CD14-positive monocyte (primary cell): ENCODE results near the gene THSD7A. TPM values are rescaled to one million over a fixed set of nuclear protein-coding genes. Genes with fewer than 3 reads are reported as not detected.

ENCODE experiments used
- DNase-seq, 3 donors: peaks; one replicate each; pipeline ENCODE4 v3.0.0-alpha.2; 2011 to 2022
- H2AFZ ChIP-seq: 2 replicates; pipeline ENCODE4 v1.6.0; 2012; ENCODE audit warnings: mild to moderate bottlenecking, low read depth, low read length, inconsistent platforms; ENCODE audit not compliant: insufficient read depth, poor library complexity, severe bottlenecking
- H3K27ac ChIP-seq, 2 donors: 1 replicate in 1 of 2; 2 replicates in 1 of 2; pipeline ENCODE4 v1.5.1; 2012 to 2013; ENCODE audit warnings: low read length in 2 of 2, control low read depth in 1 of 2, inconsistent platforms in 1 of 2, low read depth in 1 of 2, mild to moderate bottlenecking in 1 of 2
- H3K27me3 ChIP-seq, 2 donors: one replicate each; pipeline versions ENCODE4 v1.6.0 to v1.6.1; 2011 to 2013; ENCODE audit warnings: low read length in 2 of 2; ENCODE audit not compliant: control insufficient read depth in 2 of 2, insufficient read depth in 2 of 2
- H3K36me3 ChIP-seq, 2 donors: replicated peaks in 1 of 2; 1 replicate in 1 of 2; 2 replicates in 1 of 2; pipeline versions ENCODE4 v1.5.1 to v1.6.1; 2012 to 2013; ENCODE audit warnings: low read length in 2 of 2, control low read depth in 1 of 2, inconsistent platforms in 1 of 2, mild to moderate bottlenecking in 1 of 2; ENCODE audit not compliant: insufficient read depth in 2 of 2, control insufficient read depth in 1 of 2
- H3K4me1 ChIP-seq, 2 donors: 1 replicate in 1 of 2; 2 replicates in 1 of 2; pipeline versions ENCODE4 v1.5.1 to v1.6.1; 2012 to 2013; ENCODE audit warnings: low read length in 2 of 2, control low read depth in 1 of 2, inconsistent platforms in 1 of 2, mild to moderate bottlenecking in 1 of 2, moderate library complexity in 1 of 2; ENCODE audit not compliant: insufficient read depth in 2 of 2, control insufficient read depth in 1 of 2
- H3K4me2 ChIP-seq: replicated peaks from 2 replicates; pipeline ENCODE3; 2012; ENCODE audit warnings: low read length, moderate library complexity, mild to moderate bottlenecking; ENCODE audit not compliant: poor library complexity, severe bottlenecking; ENCODE audit errors: extremely low read depth
- H3K4me3 ChIP-seq, 3 experiments: fragments of 200-600 bp in 1 of 3; sonication (generic) in 1 of 3; replicated peaks in 1 of 3; 1 replicate in 2 of 3; 2 replicates in 1 of 3; pipeline ENCODE4 v1.5.1; 2011 to 2013; ENCODE audit warnings: low read length in 3 of 3, mild to moderate bottlenecking in 3 of 3, control low read depth in 2 of 3, low read depth in 2 of 3, inconsistent platforms in 1 of 3, moderate library complexity in 1 of 3
- H3K79me2 ChIP-seq: 2 replicates; pipeline ENCODE4 v1.6.0; 2012; ENCODE audit warnings: mild to moderate bottlenecking, control low read depth, inconsistent platforms, low read length, moderate library complexity; ENCODE audit not compliant: insufficient read depth
- H3K9ac ChIP-seq: 2 replicates; pipeline ENCODE4 v1.6.0; 2017; ENCODE audit warnings: low read length, mild to moderate bottlenecking; ENCODE audit not compliant: insufficient read depth, poor library complexity, severe bottlenecking
- H3K9me3 ChIP-seq, 2 donors: replicated peaks in 1 of 2; 1 replicate in 1 of 2; 2 replicates in 1 of 2; pipeline versions ENCODE4 v1.5.1 to v1.6.1; 2012 to 2013; ENCODE audit warnings: low read length in 2 of 2, control low read depth in 1 of 2; ENCODE audit not compliant: control insufficient read depth in 1 of 2, insufficient read depth in 1 of 2
- H4K20me1 ChIP-seq: 2 replicates; pipeline ENCODE4 v1.6.0; 2012; ENCODE audit warnings: mild to moderate bottlenecking, low read length, control low read depth, moderate library complexity; ENCODE audit not compliant: insufficient read depth
- H3K27ac Mint-ChIP-seq, 7 donors: one replicate each; pipeline ENCODE4 v1.8.0; 2020; ENCODE audit warnings: mild to moderate bottlenecking in 7 of 7, mixed read lengths in 7 of 7, moderate library complexity in 6 of 7, inconsistent platforms in 2 of 7
- H3K27me3 Mint-ChIP-seq, 3 donors: one replicate each; pipeline ENCODE4 v1.8.0; 2021 to 2022; ENCODE audit warnings: low read depth in 3 of 3, mild to moderate bottlenecking in 3 of 3, mixed read lengths in 3 of 3, moderate library complexity in 3 of 3, inconsistent platforms in 1 of 3
- H3K36me3 Mint-ChIP-seq, 2 donors: one replicate each; pipeline ENCODE4 v1.8.0; 2020; ENCODE audit warnings: mixed read lengths in 2 of 2, inconsistent platforms in 1 of 2, mild to moderate bottlenecking in 1 of 2
- H3K4me1 Mint-ChIP-seq: one replicate; pipeline ENCODE4 v1.8.0; 2020; ENCODE audit warnings: mild to moderate bottlenecking, mixed read lengths
- H3K4me3 Mint-ChIP-seq, 2 donors: one replicate each; pipeline ENCODE4 v1.8.0; 2020; ENCODE audit warnings: mild to moderate bottlenecking in 2 of 2, mixed read lengths in 2 of 2, moderate library complexity in 1 of 2
- H3K9me3 Mint-ChIP-seq, 7 donors: one replicate each; pipeline ENCODE4 v1.8.0; 2020 to 2022; ENCODE audit warnings: mixed read lengths in 7 of 7, mild to moderate bottlenecking in 6 of 7, moderate library complexity in 6 of 7, inconsistent platforms in 2 of 7
- WGBS: methylation state at CpG from one replicate; pipeline ENCODE4 v1.1.5; 2013; ENCODE audit warnings: missing lambda C conversion rate; ENCODE audit not compliant: insufficient coverage; 5-methylcytosine and 5-hydroxymethylcytosine counted together
- intact Hi-C, 2 donors: fragments of 100-400 bp; cut with micrococcal nuclease; formaldehyde crosslinking; loops; one replicate each; pipeline versions ENCODE4 v1.15.0 to v1.15.1; 2023
- polyA plus RNA-seq, 3 donors: library from polyadenylated mRNA; depleted of rRNA in 1 of 3; unstranded in 2 of 3; stranded (reverse) in 1 of 3; fragments of 300-500 nt in 2 of 3; fragments of >200 nt in 1 of 3; fragmentation: Illumina TruSeq in 2 of 3; gene quantifications; 1 replicate in 2 of 3; 2 replicates in 1 of 3; pipeline ENCODE4 v1.2.3, GENCODE V29; 2012 to 2021
- TF ChIP-seq, protein P1 (sequence below): fragments of 200-600 bp; IDR thresholded peaks from one replicate; pipeline ENCODE4 v1.8.0; 2022; ENCODE audit warnings: antibody characterized with exemption, mild to moderate bottlenecking

Gene THSD7A
- polyA plus RNA-seq, 3 donors = under 0.01 TPM; not detected in 2

DNA sequence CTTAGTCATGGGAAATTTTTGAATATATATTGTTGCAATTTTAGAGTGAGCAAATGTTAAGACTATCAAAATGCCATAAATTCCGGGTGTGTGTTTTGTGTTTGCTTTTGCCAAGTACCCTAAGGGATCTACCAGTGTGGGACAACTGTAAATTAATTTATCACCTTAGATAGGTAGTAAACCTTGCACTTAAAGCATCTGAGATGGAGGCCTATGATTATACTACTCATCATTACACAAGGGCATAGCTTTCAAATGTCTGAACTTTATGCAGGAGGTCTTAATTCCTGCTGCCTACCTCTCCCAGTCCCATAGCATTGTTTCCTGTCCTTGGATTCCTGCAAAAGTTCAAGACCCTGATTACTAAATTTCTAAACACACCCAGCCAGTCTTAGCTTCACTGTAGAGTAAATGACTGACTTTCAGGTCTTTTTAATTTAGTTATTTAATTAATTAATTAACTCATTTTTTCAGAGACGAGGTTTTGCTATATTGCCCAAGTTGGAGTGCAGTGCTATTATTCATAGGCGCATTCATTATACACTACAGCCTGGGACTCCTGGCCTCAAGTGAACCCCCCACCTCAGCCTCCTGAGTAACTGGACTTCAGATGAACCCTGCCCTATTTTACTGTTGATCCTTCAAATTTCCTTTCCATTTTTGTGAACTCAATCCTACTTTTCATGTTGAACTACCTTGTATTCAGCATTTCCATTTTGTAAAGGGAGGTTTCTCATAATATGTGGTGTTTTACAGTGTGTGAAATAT is 47.0 kb downstream of the THSD7A start:
- Histone ChIP-seq H3K9me3 (no peaks in the 10 kb centered on the region), H3K27me3 (no peaks in the 10 kb centered on the region), H3K27ac (no peak overlapping the region), H3K4me3 (no peak overlapping the region), H3K4me2 (no peak overlapping the region), H2AFZ (no peak overlapping the region), H3K79me2 (no peaks in the 10 kb centered on the region), H4K20me1 (no peaks in the 10 kb centered on the region), H3K9ac (no peak overlapping the region), H3K36me3 (no peaks in the 10 kb centered on the region), H3K4me1 (no peaks in the 10 kb centered on the region)
- H3K27ac Mint-ChIP-seq = no peak overlapping the region
- no peak overlapping the region for H3K4me3 Mint-ChIP-seq
- H3K4me1 Mint-ChIP-seq = no peaks in the 10 kb centered on the region
- H3K36me3 Mint-ChIP-seq = no peaks in the 10 kb centered on the region
- no peaks in the 10 kb centered on the region for H3K27me3 Mint-ChIP-seq
- intact Hi-C loops = no loop called here
- TF ChIP-seq, protein P1, sequence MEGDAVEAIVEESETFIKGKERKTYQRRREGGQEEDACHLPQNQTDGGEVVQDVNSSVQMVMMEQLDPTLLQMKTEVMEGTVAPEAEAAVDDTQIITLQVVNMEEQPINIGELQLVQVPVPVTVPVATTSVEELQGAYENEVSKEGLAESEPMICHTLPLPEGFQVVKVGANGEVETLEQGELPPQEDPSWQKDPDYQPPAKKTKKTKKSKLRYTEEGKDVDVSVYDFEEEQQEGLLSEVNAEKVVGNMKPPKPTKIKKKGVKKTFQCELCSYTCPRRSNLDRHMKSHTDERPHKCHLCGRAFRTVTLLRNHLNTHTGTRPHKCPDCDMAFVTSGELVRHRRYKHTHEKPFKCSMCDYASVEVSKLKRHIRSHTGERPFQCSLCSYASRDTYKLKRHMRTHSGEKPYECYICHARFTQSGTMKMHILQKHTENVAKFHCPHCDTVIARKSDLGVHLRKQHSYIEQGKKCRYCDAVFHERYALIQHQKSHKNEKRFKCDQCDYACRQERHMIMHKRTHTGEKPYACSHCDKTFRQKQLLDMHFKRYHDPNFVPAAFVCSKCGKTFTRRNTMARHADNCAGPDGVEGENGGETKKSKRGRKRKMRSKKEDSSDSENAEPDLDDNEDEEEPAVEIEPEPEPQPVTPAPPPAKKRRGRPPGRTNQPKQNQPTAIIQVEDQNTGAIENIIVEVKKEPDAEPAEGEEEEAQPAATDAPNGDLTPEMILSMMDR = no peak
- no peak for DNase-seq
- peaks cover 0 to 5% (median 2%) of the 10 kb centered on the region in 7 donors for H3K9me3 Mint-ChIP-seq
- WGBS = 100% methylated on average over 1 of the region's 3 CpGs

DNA sequence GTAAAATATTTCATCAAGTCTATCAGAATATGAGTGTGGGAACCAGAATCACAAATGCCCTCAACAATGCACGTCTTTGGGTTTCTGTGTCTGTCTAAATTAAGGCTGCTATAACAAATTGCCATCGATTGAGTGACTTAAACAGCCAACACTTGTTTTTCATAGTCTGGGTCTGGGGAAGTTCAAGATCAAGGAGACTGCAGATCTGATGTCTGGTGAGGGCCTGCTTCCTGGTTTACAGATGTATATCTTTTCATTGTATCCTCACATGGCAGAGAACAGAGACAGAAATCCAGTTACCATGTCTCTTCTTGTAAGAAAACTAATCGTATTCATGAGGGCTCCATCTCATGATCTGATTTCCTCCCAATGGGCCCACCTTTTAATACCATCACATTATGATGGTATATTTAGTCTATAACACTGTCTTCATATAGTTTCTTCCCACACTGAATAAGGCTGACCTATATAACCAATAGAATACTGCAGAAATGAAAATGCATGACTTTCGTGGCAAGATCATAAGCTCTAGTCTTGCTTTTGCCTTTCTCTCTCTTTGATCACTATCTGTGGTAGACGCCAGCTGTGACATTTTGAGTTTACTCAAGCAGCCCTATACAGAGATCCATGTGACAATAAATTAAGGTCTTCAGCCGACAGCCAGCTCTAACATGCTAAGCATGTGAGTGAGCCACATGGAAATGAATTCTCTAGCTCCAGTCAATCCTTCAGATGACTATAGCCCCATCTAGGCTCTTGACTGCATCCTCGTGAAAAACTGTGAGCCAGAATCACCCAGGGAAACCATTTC is 51.9 kb downstream of the THSD7A start:
- 63% methylated on average over 3 of the region's 7 CpGs for WGBS

More for the DNA sequence above, 51.9 kb downstream of the THSD7A start:
- H3K36me3 ChIP-seq = no peaks in the 10 kb centered on the region
- H3K9me3 ChIP-seq = no peaks in the 10 kb centered on the region
- Mint-ChIP-seq H3K4me3 (no peak overlapping the region), H3K27ac (no peak overlapping the region), H3K36me3 (no peaks in the 10 kb centered on the region), H3K27me3 (no peaks in the 10 kb centered on the region), H3K4me1 (no peaks in the 10 kb centered on the region), H3K9me3 (peaks cover 0 to 7% (median 2%) of the 10 kb centered on the region in 7 donors)
- H3K27me3 ChIP-seq = no peaks in the 10 kb centered on the region
- no peak overlapping the region for H2AFZ ChIP-seq
- H3K4me3 ChIP-seq = no peak overlapping the region
- TF ChIP-seq, protein P1 = no peak
- no peaks in the 10 kb centered on the region for H3K4me1 ChIP-seq
- no peak overlapping the region for H3K9ac ChIP-seq
- no peak overlapping the region for H3K4me2 ChIP-seq
- no peaks in the 10 kb centered on the region for H3K79me2 ChIP-seq
- intact Hi-C loops = no loop called here
- DNase-seq = no peak
- H4K20me1 ChIP-seq = no peaks in the 10 kb centered on the region
- no peak overlapping the region for H3K27ac ChIP-seq
